K562 (cell line): ENCODE measurements around the gene TSPOAP1. TPM values are rescaled to one million over a fixed set of nuclear protein-coding genes. Genes with fewer than 3 reads are reported as not detected.
A peak's percentile ranks its signal among the peaks of the same experiment; 100 is the strongest.

ENCODE experiments used
- ARID1B ChIP-seq: fragments of 450-650 bp; IDR thresholded peaks from 2 replicates; pipeline ENCODE4 v1.6.1; 2016; ENCODE audit warnings: antibody characterized with exemption, mild to moderate bottlenecking, inconsistent platforms
- CBX3 ChIP-seq, 2 experiments: IDR thresholded peaks; 1 replicate in 1 of 2; 2 replicates in 1 of 2; pipeline ENCODE4 v1.6.1; 2012; ENCODE audit warnings: inconsistent platforms in 2 of 2, low read length in 2 of 2, borderline replicate concordance in 1 of 2, control low read depth in 1 of 2
- CEBPG ChIP-seq, 3 experiments: fragments of 200-800 bp in 1 of 3; sonication (Bioruptor generic) in 1 of 3; sonication (generic) in 1 of 3; formaldehyde crosslinking in 1 of 3; IDR thresholded peaks in 2 of 3; conservative IDR thresholded peaks in 1 of 3; 2 replicates each; pipeline versions ENCODE4 v1.6.1 to v1.8.0; 2016 to 2022; ENCODE audit warnings: missing compliant biosample characterization in 2 of 3, missing genetic modification characterization in 2 of 3, mild to moderate bottlenecking in 1 of 3, missing genetic modification reagents in 1 of 3
- CHD2 ChIP-seq: IDR thresholded peaks from 2 replicates; pipeline ENCODE4 v1.6.1; 2011; ENCODE audit warnings: low read depth, low read length
- E4F1 ChIP-seq: fragments of 250-450 bp; sonication (Bioruptor Pico); IDR thresholded peaks from 2 replicates; pipeline ENCODE4 v1.5.0; 2021; ENCODE audit warnings: mild to moderate bottlenecking, borderline replicate concordance
- EGR1 ChIP-seq: fragments of 450-650 bp; conservative IDR thresholded peaks from 2 replicates; pipeline ENCODE4 v1.6.1; 2017; ENCODE audit warnings: mild to moderate bottlenecking
- EP300 ChIP-seq: IDR thresholded peaks from 2 replicates; pipeline ENCODE4 v1.6.1; 2012; ENCODE audit warnings: low read length, improper control_type of control experiment
- ETV6 ChIP-seq, 3 experiments: fragments of 150-350 bp in 1 of 3; sonication (generic) in 1 of 3; formaldehyde crosslinking in 1 of 3; IDR thresholded peaks; 2 replicates each; pipeline versions ENCODE4 v1.6.1 to v1.8.0; 2014 to 2022; ENCODE audit warnings: borderline replicate concordance in 2 of 3, low read depth in 2 of 3, antibody characterized with exemption in 1 of 3, low read length in 1 of 3, mild to moderate bottlenecking in 1 of 3, missing genetic modification reagents in 1 of 3
- FUS ChIP-seq: fragments of 200-400 bp; formaldehyde crosslinking; optimal IDR thresholded peaks from 2 replicates; pipeline ENCODE3; 2017; ENCODE audit warnings: low read depth, low read length
- IRF9 ChIP-seq: fragments of 450-650 bp; IDR thresholded peaks from 2 replicates; pipeline ENCODE4 v1.6.1; 2016; ENCODE audit warnings: missing biosample characterization, missing genetic modification characterization
- MBD2 ChIP-seq: sonication (generic); IDR thresholded peaks from 2 replicates; pipeline ENCODE4 v1.6.1; 2016; ENCODE audit warnings: low read depth, borderline replicate concordance
- MIER1 ChIP-seq: fragments of 450-650 bp; IDR thresholded peaks from 2 replicates; pipeline ENCODE4 v1.6.1; 2016; ENCODE audit warnings: antibody characterized with exemption, mild to moderate bottlenecking, low read depth
- NFE2L1 ChIP-seq: fragments of 450-650 bp; IDR thresholded peaks from 2 replicates; pipeline ENCODE4 v1.6.1; 2016; ENCODE audit warnings: missing genetic modification characterization, low read depth, mild to moderate bottlenecking, missing compliant biosample characterization, moderate library complexity, borderline replicate concordance
- NR1H2 ChIP-seq: sonication (generic); formaldehyde crosslinking; IDR thresholded peaks from 2 replicates; pipeline ENCODE4 v1.4.0; 2020; ENCODE audit warnings: mild to moderate bottlenecking, missing genetic modification reagents
- SAFB2 ChIP-seq: fragments of 200-400 bp; formaldehyde crosslinking; IDR thresholded peaks from 2 replicates; pipeline ENCODE4 v1.6.1; 2018; ENCODE audit warnings: borderline replicate concordance, low read length, low read depth, moderate library complexity; ENCODE audit not compliant: severe bottlenecking
- SAP30 ChIP-seq: fragments of 200-600 bp; sonication (generic); IDR thresholded peaks from 2 replicates; pipeline ENCODE4 v1.6.1; 2012; ENCODE audit warnings: borderline replicate concordance, low read depth, mild to moderate bottlenecking, moderate library complexity, low read length, control low read depth, inconsistent platforms; ENCODE audit not compliant: insufficient read depth, poor library complexity, severe bottlenecking
- SPI1 ChIP-seq: IDR thresholded peaks from 2 replicates; pipeline ENCODE4 v1.6.1; 2011; ENCODE audit warnings: low read depth, low read length, control low read depth, borderline replicate concordance
- ZBTB2 ChIP-seq: fragments of 450-650 bp; IDR thresholded peaks from 2 replicates; pipeline ENCODE4 v1.6.1; 2016; ENCODE audit warnings: antibody characterized with exemption
- ZNF41 ChIP-seq: fragments of 250-450 bp; sonication (Bioruptor Pico); conservative IDR thresholded peaks from 2 replicates; pipeline ENCODE4 v1.4.0; 2020; ENCODE audit warnings: mild to moderate bottlenecking
- ZNF431 ChIP-seq: sonication (generic); formaldehyde crosslinking; IDR thresholded peaks from 2 replicates; pipeline ENCODE4 v1.8.0; 2022; ENCODE audit warnings: mild to moderate bottlenecking, missing genetic modification reagents
- ZNF707 ChIP-seq: fragments of 250-450 bp; sonication (Bioruptor Pico); conservative IDR thresholded peaks from 2 replicates; pipeline ENCODE4 v1.8.0; 2022; ENCODE audit warnings: inconsistent platforms, mild to moderate bottlenecking, moderate library complexity
- polyA plus RNA-seq, 8 experiments: library from polyadenylated mRNA; depleted of rRNA in 4 of 8; stranded (reverse) in 5 of 8; unstranded in 3 of 8; fragments of >200 nt; fragmentation: Nextera tagmentation in 2 of 8; fragmentation: Illumina TruSeq in 1 of 8; extraction: Ambion mirVana in 2 of 8; extraction: Trizol in 1 of 8; gene quantifications; 2 replicates each; pipeline versions ENCODE4 v1.2.1 to v1.2.3, GENCODE V29; 2011 to 2014; ENCODE audit warnings: inconsistent platforms in 1 of 8, missing spikeins in 1 of 8
- total RNA-seq, 7 experiments: library from RNA; depleted of rRNA in 6 of 7; stranded (reverse); fragments of >200 nt in 6 of 7; fragmentation: Illumina TruSeq in 2 of 7; extraction: Trizol in 2 of 7; gene quantifications; 2 replicates each; pipeline versions ENCODE4 v1.2.1 to v1.2.3, GENCODE V29; 2011 to 2021; ENCODE audit warnings: low replicate concordance in 1 of 7

Gene TSPOAP1
- total and polyA plus RNA-seq, 9 of the 15 experiments (the other 6 are each of a cell fraction or from before 2014, with no cell fraction given): 0.87 to 3.9 (median 1.8) TPM; not detected in 2

- TF ChIP-seq ZNF41 (CRISPR knock-in tag): peak; percentile 31
- TF ChIP-seq NR1H2: no peak
- no peak for TF ChIP-seq ZNF431 (CRISPR knock-in tag)
- no peak; the same call in 1 of the 2 replicates for TF ChIP-seq E4F1 (CRISPR knock-in tag)
- TF ChIP-seq NFE2L1 (tag): no peak
- no peak for TF ChIP-seq SAP30
- TF ChIP-seq ARID1B: no peak
- TF ChIP-seq FUS: peak; percentile 71
- TF ChIP-seq CHD2: peak; percentile 45; the same call in 1 of the 2 replicates
- TF ChIP-seq ZBTB2: peak; percentile 86
- TF ChIP-seq ZNF707 (CRISPR knock-in tag): no peak
- TF ChIP-seq EGR1: peak; percentile 50
- TF ChIP-seq MBD2: peak; percentile 88; the same call in 1 of the 2 replicates
- TF ChIP-seq ETV6 (IDR thresholded peaks at IDR 0.05; ENCODE audit: borderline replicate concordance in 1 of 2, low read depth in 2 of 2, low read length in 1 of 2): peak in 1 of 2 experiments; percentile 77; a peak in 1 of 4 replicates
- TF ChIP-seq ETV6 (CRISPR knock-in tag; IDR thresholded peaks at IDR 0.05; ENCODE audit: borderline replicate concordance): no peak
- TF ChIP-seq EP300: no peak
- TF ChIP-seq IRF9: no peak
- no peak for TF ChIP-seq SAFB2
- TF ChIP-seq CEBPG (CRISPR knock-in tag; IDR thresholded peaks at IDR 0.05): 0 out of 2 replicates have a peak, but pooled peaks have one; percentile 3
- no peak for TF ChIP-seq CEBPG (tag; conservative IDR thresholded peaks at IDR 0.05 in 1 of 2, IDR thresholded peaks at IDR 0.05 in 1 of 2)
- TF ChIP-seq MIER1: no peak
- peak; percentile 94 for TF ChIP-seq SPI1
- peak in 1 of 2 experiments; percentile 22; a peak in 2 of 3 replicates for TF ChIP-seq CBX3 (IDR thresholded peaks at IDR 0.05; ENCODE audit: borderline replicate concordance in 1 of 2, low read length in 2 of 2)
Observed at GRCh38 chr17:58329035-58329809, 627 bp upstream of the TSPOAP1 start (continued).
